ENCODE measurements around the gene VRK3.

DNA sequence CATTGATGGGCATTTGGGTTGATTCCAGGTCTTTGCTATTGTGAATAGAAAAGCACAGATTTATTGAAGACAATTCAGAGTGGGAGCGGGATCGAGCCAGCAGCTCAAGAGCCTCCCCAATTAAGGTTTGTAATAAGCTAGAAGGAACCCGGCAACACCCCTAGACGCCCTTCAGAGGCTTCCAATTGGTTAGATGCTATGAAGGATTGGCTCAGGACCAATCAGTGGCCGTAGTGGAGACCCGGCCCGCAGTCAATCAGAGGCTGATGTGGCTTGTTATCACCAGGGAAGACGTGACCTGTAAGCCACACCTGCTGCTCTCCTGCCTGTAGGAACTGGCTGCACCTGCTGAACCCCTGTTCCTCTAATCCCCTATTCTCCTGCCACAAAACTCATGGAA lies 78.8 kb downstream of the VRK3 start:
- TF ChIP-seq CTCF (IDR thresholded peaks at IDR 0.05) (no peak), EZH2 (IDR thresholded peaks at IDR 0.05; ENCODE audit: borderline replicate concordance, insufficient read depth, low read depth, low read length, poor library complexity, severe bottlenecking) (no peak)
